Adrenal gland (tissue), 12 donors: ENCODE measurements around the gene ULBP3. TPM values are rescaled to one million over a fixed set of nuclear protein-coding genes. Genes with fewer than 3 reads are reported as not detected.

ENCODE experiments used
- DNase-seq, 7 donors: peaks; one replicate each; pipeline ENCODE4 v3.0.0-alpha.2; 2019 to 2020
- H3K27ac ChIP-seq, 5 donors: fragments of 200-600 bp; sonication (generic) in 4 of 5; 1 replicate in 3 of 5; 2 replicates in 2 of 5; pipeline versions ENCODE4 v1.5.1 to v1.8.0; 2016 to 2020; ENCODE audit warnings: mild to moderate bottlenecking in 1 of 5
- H3K27me3 ChIP-seq: fragments of 200-600 bp; 2 replicates; pipeline ENCODE4 v1.8.0; 2021
- H3K36me3 ChIP-seq, 2 donors: fragments of 200-600 bp; replicated peaks in 1 of 2; 1 replicate in 1 of 2; 2 replicates in 1 of 2; pipeline versions ENCODE4 v1.5.1 to v1.8.0; 2018 to 2022
- H3K4me1 ChIP-seq, 2 donors: fragments of 200-600 bp; replicated peaks in 1 of 2; 1 replicate in 1 of 2; 2 replicates in 1 of 2; pipeline versions ENCODE4 v1.5.1 to v1.8.0; 2018 to 2021
- H3K4me3 ChIP-seq, 4 donors: fragments of 200-600 bp; sonication (generic) in 3 of 4; one replicate each; pipeline ENCODE4 v1.5.1; 2016 to 2018
- H3K9me3 ChIP-seq, 3 donors: fragments of 200-600 bp; sonication (generic) in 1 of 3; replicated peaks in 1 of 3; 1 replicate in 2 of 3; 2 replicates in 1 of 3; pipeline versions ENCODE4 v1.5.1 to v1.8.0; 2016 to 2021
- POLR2A ChIP-seq, 2 donors: fragments of 450-650 bp; IDR thresholded peaks; one replicate each; pipeline ENCODE4 v1.6.1; 2017; ENCODE audit warnings: antibody characterized with exemption in 2 of 2, mild to moderate bottlenecking in 2 of 2, moderate library complexity in 1 of 2
- WGBS, 4 donors: extraction: QIAGEN DNeasy Blood & Tissue Kit in 2 of 4; methylation state at CpG; one replicate each; pipeline versions ENCODE4 v1.1.5 to v1.1.7; 2013 to 2017; 5-methylcytosine and 5-hydroxymethylcytosine counted together
- intact Hi-C, 2 donors: fragments of 100-400 bp; cut with DNase I; formaldehyde crosslinking; loops; one replicate each; pipeline versions ENCODE4 v1.14.1 to v1.15.0; 2022 to 2023
- polyA plus RNA-seq, 3 donors: library from polyadenylated mRNA; stranded (reverse); fragments of 200-250 nt in 2 of 3; fragments of 350-450 nt in 1 of 3; fragmentation: Illumina TruSeq in 1 of 3; extraction: RNeasy Lipid Tissue Mini Kit (QIAGEN cat#74804) in 1 of 3; gene quantifications; one replicate each; pipeline ENCODE4 v1.2.3, GENCODE V29; 2013 to 2014
- total RNA-seq, 9 donors: library from RNA; depleted of rRNA in 4 of 9; stranded (reverse); fragments of >200 nt in 4 of 9; fragments of 120-200 nt in 1 of 9; fragmentation: NEBNext Ultra II Directional in 1 of 9; extraction: Animal tissue kit (Norgen Biotek cat#: 25700) in 1 of 9; gene quantifications; one replicate each; pipeline versions ENCODE4 v1.1.0 to v1.2.4, GENCODE V29; 2013 to 2023
- TF ChIP-seq, protein P1 (sequence below), 6 experiments: fragments of 450-650 bp in 4 of 6; fragments of 200-600 bp in 2 of 6; sonication (generic) in 1 of 6; IDR thresholded peaks; 1 replicate in 5 of 6; 2 replicates in 1 of 6; pipeline versions ENCODE4 v1.5.1 to v1.8.0; 2016 to 2021; ENCODE audit warnings: antibody characterized with exemption in 6 of 6, mild to moderate bottlenecking in 2 of 6, moderate library complexity in 1 of 6
- donor health status: healthy with polysubstance abuse.
- donor health status: Bipolar disorder and iron deficiency.
- donor health status: DM: yes; HTN: yes; CAD: no.
- donor health status: DM: no; HTN: no; CAD: no.
- donor health status: DM: no; HTN: no; CAD: no.
- donor health status: DM: yes; HTN: yes; CAD: no.

Gene ULBP3
- total and polyA plus RNA-seq, 12 donors = 0.17 to 15.6 (median 5.1) TPM

- no peak for TF ChIP-seq POLR2A (IDR thresholded peaks at IDR 0.05)
- TF ChIP-seq, protein P1, sequence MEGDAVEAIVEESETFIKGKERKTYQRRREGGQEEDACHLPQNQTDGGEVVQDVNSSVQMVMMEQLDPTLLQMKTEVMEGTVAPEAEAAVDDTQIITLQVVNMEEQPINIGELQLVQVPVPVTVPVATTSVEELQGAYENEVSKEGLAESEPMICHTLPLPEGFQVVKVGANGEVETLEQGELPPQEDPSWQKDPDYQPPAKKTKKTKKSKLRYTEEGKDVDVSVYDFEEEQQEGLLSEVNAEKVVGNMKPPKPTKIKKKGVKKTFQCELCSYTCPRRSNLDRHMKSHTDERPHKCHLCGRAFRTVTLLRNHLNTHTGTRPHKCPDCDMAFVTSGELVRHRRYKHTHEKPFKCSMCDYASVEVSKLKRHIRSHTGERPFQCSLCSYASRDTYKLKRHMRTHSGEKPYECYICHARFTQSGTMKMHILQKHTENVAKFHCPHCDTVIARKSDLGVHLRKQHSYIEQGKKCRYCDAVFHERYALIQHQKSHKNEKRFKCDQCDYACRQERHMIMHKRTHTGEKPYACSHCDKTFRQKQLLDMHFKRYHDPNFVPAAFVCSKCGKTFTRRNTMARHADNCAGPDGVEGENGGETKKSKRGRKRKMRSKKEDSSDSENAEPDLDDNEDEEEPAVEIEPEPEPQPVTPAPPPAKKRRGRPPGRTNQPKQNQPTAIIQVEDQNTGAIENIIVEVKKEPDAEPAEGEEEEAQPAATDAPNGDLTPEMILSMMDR (IDR thresholded peaks at IDR 0.05) = no peak
- intact Hi-C loops = loop anchor here in 1 of 2 donors (5.0 kb wide), 1 partner anchor 305 kb away; no protein-coding TSS in a partner anchor
- WGBS, 4 donors = 63 to 89% (median 86%) methylated on average over 1 of the region's 1 CpG
Measured at GRCh38 chr6:150087336-150087735, 18.4 kb upstream of the ULBP3 start.

DNA sequence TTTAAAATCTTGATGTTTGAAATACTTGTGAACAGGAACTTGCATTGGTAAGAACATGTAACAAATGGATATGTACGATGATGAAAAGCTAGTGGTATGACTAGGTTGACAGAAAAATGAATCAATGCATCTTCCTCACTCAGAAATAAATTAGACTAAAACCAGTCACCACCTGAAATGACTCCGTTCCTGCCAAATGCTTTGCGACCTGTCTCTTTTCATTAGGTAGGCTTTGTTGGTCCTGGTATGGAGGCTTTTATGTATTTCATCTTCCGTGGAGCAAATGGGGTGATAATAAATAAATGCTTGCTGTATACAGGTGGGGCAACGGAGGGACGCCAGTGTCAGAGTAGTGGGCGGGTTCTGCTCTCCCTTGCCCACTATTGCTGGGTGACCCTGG, 17.1 kb upstream of the ULBP3 start:
- 78 to 86% (median 81%) methylated on average over 7 of the region's 7 CpGs for WGBS, 4 donors
- intact Hi-C loops = loop anchor here in 1 of 2 donors (5.0 kb wide), 1 partner anchor 306 kb away; no protein-coding TSS in a partner anchor
- H3K4me3 ChIP-seq = no peak overlapping the region

More at GRCh38 chr6:150087336-150087735, 18.4 kb upstream of the ULBP3 start:
- peaks cover 7% of the 10 kb centered on the region for H3K27me3 ChIP-seq
- no peak overlapping the region for H3K4me3 ChIP-seq
- no peaks in the 10 kb centered on the region for H3K4me1 ChIP-seq
- no peaks in the 10 kb centered on the region for H3K9me3 ChIP-seq
- H3K36me3 ChIP-seq = no peaks in the 10 kb centered on the region
- peak in 1 of 7 donors; percentile 2 for DNase-seq
- H3K27ac ChIP-seq = no peak overlapping the region

GRCh38 chr6:150084426-150084825, 15.5 kb upstream of the ULBP3 start:
- intact Hi-C loops = loop anchor here (5.0 kb wide), 1 partner anchor 248 kb away; no protein-coding TSS in a partner anchor
- 65 to 79% (median 76%) methylated on average over 7 of the region's 7 CpGs for WGBS, 4 donors

More for the DNA sequence above, 17.1 kb upstream of the ULBP3 start:
- Histone ChIP-seq H3K9me3 (no peaks in the 10 kb centered on the region), H3K27ac (no peak overlapping the region), H3K4me1 (no peaks in the 10 kb centered on the region), H3K36me3 (no peaks in the 10 kb centered on the region), H3K27me3 (peaks cover 7% of the 10 kb centered on the region)
- DNase-seq = no peak
- TF ChIP-seq, protein P1 (IDR thresholded peaks at IDR 0.05) = no peak
- TF ChIP-seq POLR2A (IDR thresholded peaks at IDR 0.05) = no peak

DNA sequence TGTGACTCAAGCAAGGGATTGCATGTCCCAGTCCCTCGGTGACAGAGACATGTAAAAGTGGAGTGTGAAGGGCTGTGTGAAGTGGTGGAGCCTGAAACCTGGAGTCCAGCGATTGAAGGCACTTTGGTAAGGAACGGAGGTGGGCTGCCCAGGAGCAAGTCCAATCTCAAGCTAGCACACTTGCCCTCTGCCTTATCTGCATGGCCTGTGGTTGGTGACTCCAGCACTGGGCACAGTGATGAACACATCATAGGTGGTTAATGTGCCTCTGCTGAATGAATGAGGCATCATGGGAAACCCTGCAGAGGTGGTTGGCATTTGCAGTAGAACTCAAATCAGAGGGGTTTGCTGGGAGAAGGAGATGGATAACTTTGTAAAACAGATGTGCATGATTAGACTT, 14.9 kb upstream of the ULBP3 start:
- TF ChIP-seq, protein P1 (IDR thresholded peaks at IDR 0.05) = no peak
- TF ChIP-seq POLR2A (IDR thresholded peaks at IDR 0.05) = no peak
- no peaks in the 10 kb centered on the region for H3K4me1 ChIP-seq
- no peaks in the 10 kb centered on the region for H3K9me3 ChIP-seq
- H3K36me3 ChIP-seq = no peaks in the 10 kb centered on the region
- whole genome bisulfite sequencing, 4 donors = 74 to 87% (median 81%) methylated on average over 3 of the region's 3 CpGs
- peaks cover 2% of the 10 kb centered on the region for H3K27me3 ChIP-seq
- no peak for DNase-seq
- H3K27ac ChIP-seq = no peak overlapping the region
- H3K4me3 ChIP-seq = no peak overlapping the region
- intact Hi-C loops = loop anchor here (5.0 kb wide), 1 partner anchor 248 kb away; no protein-coding TSS in a partner anchor

More at GRCh38 chr6:150084426-150084825, 15.5 kb upstream of the ULBP3 start:
- H3K27me3 ChIP-seq = peaks cover 2% of the 10 kb centered on the region
- no peaks in the 10 kb centered on the region for H3K36me3 ChIP-seq
- H3K4me1 ChIP-seq = no peaks in the 10 kb centered on the region
- no peak overlapping the region for H3K4me3 ChIP-seq
- H3K27ac ChIP-seq = no peak overlapping the region
- TF ChIP-seq, protein P1 (IDR thresholded peaks at IDR 0.05) = no peak
- no peak for TF ChIP-seq POLR2A (IDR thresholded peaks at IDR 0.05)
- H3K9me3 ChIP-seq = no peaks in the 10 kb centered on the region
- DNase-seq = peak in 1 of 7 donors; percentile 5
